ENCODE data around the gene ELFN2.

DNA sequence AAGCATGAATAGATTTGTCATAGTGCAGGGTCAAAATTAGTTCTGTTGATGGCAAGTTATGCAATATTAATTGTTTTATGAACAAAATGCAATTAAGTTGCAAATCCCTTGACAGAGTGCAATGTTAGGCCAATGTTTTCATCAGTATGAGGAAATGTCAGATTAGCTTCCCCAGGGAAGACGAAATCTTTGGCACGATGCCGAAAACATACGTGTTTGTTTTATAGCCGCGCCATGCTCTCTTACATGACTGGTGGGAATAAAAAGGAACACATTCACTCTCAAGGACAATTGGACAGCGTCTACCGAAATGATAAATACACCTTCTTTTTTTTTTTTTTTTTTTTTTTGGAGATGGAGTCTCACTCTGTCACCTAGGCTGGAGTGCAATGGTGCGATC is 31.9 kb upstream of the ELFN2 start:
- TF ChIP-seq EZH2 (IDR thresholded peaks at IDR 0.05; ENCODE audit: insufficient read depth, poor library complexity, severe bottlenecking) (no peak), EZH2phosphoT487 (IDR thresholded peaks at IDR 0.05; ENCODE audit: insufficient read depth, low read depth) (no peak)

Data from GM23248 (cell line).